ENCODE results near the gene PRELID3B.

- no peak for TF ChIP-seq CTCF (IDR thresholded peaks at IDR 0.05)
- TF ChIP-seq POLR2A (IDR thresholded peaks at IDR 0.05), result no peak
These were observed 38.2 kb downstream of the PRELID3B start for GRCh38 chr20:59004493-59004762.

All from prostate gland (tissue), 2 donors.